ENCODE data around the gene LDHD. TPM values are rescaled to one million over a fixed set of nuclear protein-coding genes. Genes with fewer than 3 reads are reported as not detected.
"Not testable (repeated sequence)": the region's sequence is repeated elsewhere in the genome, so short reads cannot be mapped to it uniquely, and the experiment has no call there.

Gene LDHD
- total and polyA plus RNA-seq, 2 donors from 2014 or later = 14.7 to 73.3 TPM

DNA sequence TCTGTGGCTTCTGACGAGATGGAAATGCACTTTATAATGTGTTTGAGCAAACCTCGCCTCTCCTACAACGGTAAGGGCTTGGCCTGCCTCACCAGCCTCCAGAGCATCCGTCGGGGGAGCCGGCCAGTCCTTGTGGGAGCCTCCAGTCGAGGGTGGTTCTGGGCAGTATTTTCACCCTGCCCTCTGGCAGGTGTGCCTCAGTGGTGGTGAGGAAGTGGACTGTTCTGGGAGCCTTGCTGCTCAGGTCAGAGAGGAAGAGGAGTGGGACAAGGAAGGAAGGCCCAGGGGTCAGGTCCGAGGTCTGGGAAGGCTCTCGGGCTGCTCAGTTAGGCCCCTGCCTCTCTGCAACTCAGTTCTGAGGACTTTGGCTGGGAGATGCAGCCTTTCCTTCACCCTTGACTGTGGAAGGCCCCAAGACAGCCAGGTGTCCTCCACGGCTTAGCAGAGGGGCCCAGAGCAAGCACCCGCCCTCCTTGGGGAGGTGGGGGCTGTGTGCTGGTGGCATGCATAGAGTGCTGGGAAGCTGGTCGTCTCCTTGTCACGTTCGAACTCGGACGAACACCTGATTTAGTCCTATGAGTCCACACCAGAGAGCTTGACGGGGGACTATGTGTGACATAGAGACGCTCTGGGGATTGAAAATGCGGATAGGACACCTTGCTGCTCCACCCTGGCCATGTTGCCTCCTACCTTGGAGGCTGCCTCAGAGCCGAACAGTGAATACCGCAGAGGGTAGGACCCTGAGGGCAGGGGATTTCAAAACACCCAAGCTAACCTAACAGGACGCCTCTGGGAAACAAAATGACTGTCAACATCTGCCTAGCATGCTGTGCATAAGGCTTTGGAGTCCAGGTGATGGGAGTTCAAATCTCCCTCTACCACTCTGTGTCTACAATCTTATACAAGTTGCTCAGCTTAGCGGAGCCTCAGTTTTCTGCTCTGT is 22.7 kb downstream of the LDHD start:
- DNase-seq = peak in 1 of 5 donors; percentile 50
- peak overlapping the region in 1 of 2 donors; percentile 47 for H3K27ac ChIP-seq (ENCODE audit: low read depth in 2 of 2, low read length in 2 of 2)
- no peak overlapping the region for H3K4me3 ChIP-seq (ENCODE audit: low read length in 3 of 3)
- FAIRE-seq = no peak
- no peak overlapping the region for H3K9ac ChIP-seq (ENCODE audit: low read length in 3 of 3)
- no peaks in the 10 kb centered on the region for H3K9me3 ChIP-seq (ENCODE audit: control insufficient read depth in 2 of 3, insufficient read depth in 1 of 3, low read length in 3 of 3)
- H3K4me1 ChIP-seq (ENCODE audit: control insufficient read depth in 2 of 3, insufficient read depth in 2 of 3, low read depth in 1 of 3, low read length in 3 of 3) = peaks cover 0 to 29% (median 8%) of the 10 kb centered on the region in 3 donors
- peaks cover 0 to 4% (median 0%) of the 10 kb centered on the region in 3 donors for H3K36me3 ChIP-seq (ENCODE audit: control insufficient read depth in 2 of 3, insufficient read depth in 3 of 3, low read length in 3 of 3)
- TF ChIP-seq, protein P1, sequence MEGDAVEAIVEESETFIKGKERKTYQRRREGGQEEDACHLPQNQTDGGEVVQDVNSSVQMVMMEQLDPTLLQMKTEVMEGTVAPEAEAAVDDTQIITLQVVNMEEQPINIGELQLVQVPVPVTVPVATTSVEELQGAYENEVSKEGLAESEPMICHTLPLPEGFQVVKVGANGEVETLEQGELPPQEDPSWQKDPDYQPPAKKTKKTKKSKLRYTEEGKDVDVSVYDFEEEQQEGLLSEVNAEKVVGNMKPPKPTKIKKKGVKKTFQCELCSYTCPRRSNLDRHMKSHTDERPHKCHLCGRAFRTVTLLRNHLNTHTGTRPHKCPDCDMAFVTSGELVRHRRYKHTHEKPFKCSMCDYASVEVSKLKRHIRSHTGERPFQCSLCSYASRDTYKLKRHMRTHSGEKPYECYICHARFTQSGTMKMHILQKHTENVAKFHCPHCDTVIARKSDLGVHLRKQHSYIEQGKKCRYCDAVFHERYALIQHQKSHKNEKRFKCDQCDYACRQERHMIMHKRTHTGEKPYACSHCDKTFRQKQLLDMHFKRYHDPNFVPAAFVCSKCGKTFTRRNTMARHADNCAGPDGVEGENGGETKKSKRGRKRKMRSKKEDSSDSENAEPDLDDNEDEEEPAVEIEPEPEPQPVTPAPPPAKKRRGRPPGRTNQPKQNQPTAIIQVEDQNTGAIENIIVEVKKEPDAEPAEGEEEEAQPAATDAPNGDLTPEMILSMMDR (IDR thresholded peaks at IDR 0.05; ENCODE audit: borderline replicate concordance, extremely low read depth, insufficient read depth) = no peak
- H3K27me3 ChIP-seq (ENCODE audit: control insufficient read depth, insufficient read depth, low read length) = no peaks in the 10 kb centered on the region
- intact Hi-C loops (cut with DNase I) = no loop called here

DNA sequence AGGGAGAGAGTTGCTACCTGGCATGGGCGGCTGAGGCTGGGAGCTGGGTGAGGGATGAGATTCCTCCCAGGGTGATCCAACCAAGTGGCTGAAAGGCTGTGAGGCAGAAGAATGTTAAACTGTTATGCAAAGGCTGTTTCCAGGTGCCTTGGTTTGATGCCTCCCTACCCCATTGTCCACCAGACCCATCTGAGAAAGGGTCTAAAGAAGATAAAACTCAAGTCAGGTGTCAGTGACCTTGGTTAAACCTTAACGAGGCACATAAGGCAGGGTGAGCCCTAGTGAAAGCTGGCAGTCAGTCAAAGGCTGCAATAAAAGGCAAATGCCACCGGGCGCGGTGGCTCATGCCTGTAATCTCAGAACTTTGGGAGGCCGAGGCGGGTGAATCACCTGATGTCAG is 23.8 kb downstream of the LDHD start:
- intact Hi-C loops (cut with DNase I) = no loop called here
- TF ChIP-seq, protein P1 (IDR thresholded peaks at IDR 0.05; ENCODE audit: borderline replicate concordance, extremely low read depth, insufficient read depth) = no peak
- Histone ChIP-seq H3K9ac (ENCODE audit: low read length in 3 of 3) (no peak overlapping the region), H3K27me3 (ENCODE audit: control insufficient read depth, insufficient read depth, low read length) (no peaks in the 10 kb centered on the region), H3K36me3 (ENCODE audit: control insufficient read depth in 2 of 3, insufficient read depth in 3 of 3, low read length in 3 of 3) (peaks cover 0 to 4% (median 0%) of the 10 kb centered on the region in 3 donors), H3K27ac (ENCODE audit: low read depth in 2 of 2, low read length in 2 of 2) (peak overlapping the region; percentile 9 to 18), H3K4me3 (ENCODE audit: low read length in 3 of 3) (no peak overlapping the region), H3K9me3 (ENCODE audit: control insufficient read depth in 2 of 3, insufficient read depth in 1 of 3, low read length in 3 of 3) (no peaks in the 10 kb centered on the region), H3K4me1 (ENCODE audit: control insufficient read depth in 2 of 3, insufficient read depth in 2 of 3, low read depth in 1 of 3, low read length in 3 of 3) (peaks cover 0 to 35% (median 8%) of the 10 kb centered on the region in 3 donors)
- DNase-seq = peak in 1 of 5 donors; percentile 74
- FAIRE-seq = no peak

DNA sequence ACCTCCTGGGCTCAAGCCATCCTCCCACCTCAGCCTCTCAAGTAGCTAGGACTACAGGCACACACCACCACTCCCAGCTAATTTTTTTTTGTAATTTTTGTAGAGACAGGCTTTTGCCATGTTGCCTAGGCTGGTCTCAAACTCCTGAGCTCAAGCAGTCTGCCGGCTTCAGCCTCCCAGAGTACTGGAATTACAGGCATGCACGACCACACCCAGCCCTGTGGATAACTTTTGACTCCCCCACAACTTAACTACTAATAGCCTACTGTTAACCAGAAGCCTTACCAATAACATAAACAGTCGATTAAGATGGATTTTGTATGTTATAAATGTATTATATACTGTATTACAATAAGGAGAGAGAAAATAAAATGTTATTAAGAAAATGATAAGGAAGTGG is 25.0 kb downstream of the LDHD start:
- H3K36me3 ChIP-seq (ENCODE audit: control insufficient read depth in 2 of 3, insufficient read depth in 3 of 3, low read length in 3 of 3); H3K4me3 ChIP-seq (ENCODE audit: low read length in 3 of 3); intact Hi-C loops (cut with DNase I); FAIRE-seq; H3K9me3 ChIP-seq (ENCODE audit: control insufficient read depth in 2 of 3, insufficient read depth in 1 of 3, low read length in 3 of 3); H3K27me3 ChIP-seq (ENCODE audit: control insufficient read depth, insufficient read depth, low read length); H3K27ac ChIP-seq (ENCODE audit: low read depth in 2 of 2, low read length in 2 of 2); H3K9ac ChIP-seq (ENCODE audit: low read length in 3 of 3): not testable (repeated sequence)
- DNase-seq = peak in 1 of 5 donors; percentile 26
- peaks cover 7 to 36% (median 15%) of the 10 kb centered on the region in 3 donors for H3K4me1 ChIP-seq (ENCODE audit: control insufficient read depth in 2 of 3, insufficient read depth in 2 of 3, low read depth in 1 of 3, low read length in 3 of 3)

DNA sequence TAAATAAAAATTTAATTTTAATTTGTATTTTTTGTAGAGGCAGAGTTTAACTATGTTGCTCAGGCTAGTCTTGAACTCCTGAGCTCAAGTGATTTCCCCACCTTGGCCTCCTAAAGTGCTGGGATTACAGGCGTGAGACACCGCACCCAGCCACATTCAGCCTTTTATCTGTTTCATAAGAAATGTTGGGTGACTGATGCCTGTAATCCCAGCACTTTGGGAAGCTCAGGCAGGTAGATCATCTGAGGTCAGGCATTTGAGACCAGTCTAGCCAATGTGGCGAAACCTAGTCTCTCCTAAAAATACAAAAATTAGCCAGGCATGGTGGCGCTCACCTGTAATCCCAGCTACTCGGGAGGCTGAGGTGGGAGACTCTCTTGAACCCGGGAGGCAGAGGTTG is 25.7 kb downstream of the LDHD start:
- H3K4me3 ChIP-seq (ENCODE audit: low read length in 3 of 3); H3K9me3 ChIP-seq (ENCODE audit: control insufficient read depth in 2 of 3, insufficient read depth in 1 of 3, low read length in 3 of 3); H3K27me3 ChIP-seq (ENCODE audit: control insufficient read depth, insufficient read depth, low read length); intact Hi-C loops (cut with DNase I); H3K36me3 ChIP-seq (ENCODE audit: control insufficient read depth in 2 of 3, insufficient read depth in 3 of 3, low read length in 3 of 3); H3K27ac ChIP-seq (ENCODE audit: low read depth in 2 of 2, low read length in 2 of 2); H3K9ac ChIP-seq (ENCODE audit: low read length in 3 of 3); FAIRE-seq: not testable (repeated sequence)
- H3K4me1 ChIP-seq (ENCODE audit: control insufficient read depth in 2 of 3, insufficient read depth in 2 of 3, low read depth in 1 of 3, low read length in 3 of 3) = peaks cover 7 to 36% (median 15%) of the 10 kb centered on the region in 3 donors
- peak in 1 of 5 donors; percentile 11 for DNase-seq
